Measurements from ENCODE around the gene HCFC1R1.
"Not testable (repeated sequence)": the region's sequence is repeated elsewhere in the genome, so short reads cannot be mapped to it uniquely, and the experiment has no call there.

The HCFC1R1 gene

GRCh38 chr16:3057181-3058138 is 33.7 kb upstream of the HCFC1R1 start:
- Histone ChIP-seq H3K4me3 (replicated peaks; ENCODE audit: low read depth, low read length) (peak overlapping the region; percentile 98), H3K27me3 (replicated peaks; ENCODE audit: control insufficient read depth, insufficient read depth, low read length) (no peaks in the 10 kb centered on the region), H3K36me3 (ENCODE audit: control insufficient read depth, insufficient read depth, low read length) (no peaks in the 10 kb centered on the region; the same call in 1 of the 2 replicates)
- TF ChIP-seq CTCF (IDR thresholded peaks at IDR 0.05; ENCODE audit: insufficient read depth, low read length, poor library complexity, severe bottlenecking), result no peak
- DNase-seq (ENCODE audit: extremely low read depth, insufficient read length), result no peak

GRCh38 chr16:3056336-3057180 is 32.8 kb upstream of the HCFC1R1 start:
- Histone ChIP-seq H3K27me3 (replicated peaks; ENCODE audit: control insufficient read depth, insufficient read depth, low read length) (no peaks in the 10 kb centered on the region), H3K36me3 (ENCODE audit: control insufficient read depth, insufficient read depth, low read length) (no peaks in the 10 kb centered on the region; the same call in 1 of the 2 replicates), H3K4me3 (replicated peaks; ENCODE audit: low read depth, low read length) (no peak overlapping the region)
- no peak for TF ChIP-seq CTCF (IDR thresholded peaks at IDR 0.05; ENCODE audit: insufficient read depth, low read length, poor library complexity, severe bottlenecking)
- DNase-seq (ENCODE audit: extremely low read depth, insufficient read length), result no peak

GRCh38 chr16:3055734-3056115 is 32.0 kb upstream of the HCFC1R1 start:
- H3K4me3 ChIP-seq (replicated peaks; ENCODE audit: low read depth, low read length); H3K36me3 ChIP-seq (ENCODE audit: control insufficient read depth, insufficient read depth, low read length); H3K27me3 ChIP-seq (replicated peaks; ENCODE audit: control insufficient read depth, insufficient read depth, low read length): not testable (repeated sequence)

GRCh38 chr16:3054965-3055733 is 31.4 kb upstream of the HCFC1R1 start:
- no peaks in the 10 kb centered on the region; the same call in 1 of the 2 replicates for H3K36me3 ChIP-seq (ENCODE audit: control insufficient read depth, insufficient read depth, low read length)
- no peaks in the 10 kb centered on the region for H3K27me3 ChIP-seq (replicated peaks; ENCODE audit: control insufficient read depth, insufficient read depth, low read length)
- DNase-seq (ENCODE audit: extremely low read depth, insufficient read length), result no peak
- no peak overlapping the region for H3K4me3 ChIP-seq (replicated peaks; ENCODE audit: low read depth, low read length)
- no peak for TF ChIP-seq CTCF (IDR thresholded peaks at IDR 0.05; ENCODE audit: insufficient read depth, low read length, poor library complexity, severe bottlenecking)

More at GRCh38 chr16:3055734-3056115, 32.0 kb upstream of the HCFC1R1 start:
- not testable (repeated sequence) for DNase-seq (ENCODE audit: extremely low read depth, insufficient read length)

- not testable (repeated sequence) for DNase-seq (ENCODE audit: extremely low read depth, insufficient read length); H3K4me3 ChIP-seq (replicated peaks; ENCODE audit: low read depth, low read length); H3K36me3 ChIP-seq (ENCODE audit: control insufficient read depth, insufficient read depth, low read length); H3K27me3 ChIP-seq (replicated peaks; ENCODE audit: control insufficient read depth, insufficient read depth, low read length)
These were observed 29.6 kb upstream of the HCFC1R1 start for GRCh38 chr16:3053330-3053710.

GRCh38 chr16:3052571-3053329 is 29.0 kb upstream of the HCFC1R1 start:
- not testable (repeated sequence) for H3K27me3 ChIP-seq (replicated peaks; ENCODE audit: control insufficient read depth, insufficient read depth, low read length); H3K4me3 ChIP-seq (replicated peaks; ENCODE audit: low read depth, low read length); DNase-seq (ENCODE audit: extremely low read depth, insufficient read length); H3K36me3 ChIP-seq (ENCODE audit: control insufficient read depth, insufficient read depth, low read length)
